ENCODE measurements around the gene MPV17.
"Not testable (repeated sequence)": the region's sequence is repeated elsewhere in the genome, so short reads cannot be mapped to it uniquely, and the experiment has no call there.

MPV17 gene

DNA sequence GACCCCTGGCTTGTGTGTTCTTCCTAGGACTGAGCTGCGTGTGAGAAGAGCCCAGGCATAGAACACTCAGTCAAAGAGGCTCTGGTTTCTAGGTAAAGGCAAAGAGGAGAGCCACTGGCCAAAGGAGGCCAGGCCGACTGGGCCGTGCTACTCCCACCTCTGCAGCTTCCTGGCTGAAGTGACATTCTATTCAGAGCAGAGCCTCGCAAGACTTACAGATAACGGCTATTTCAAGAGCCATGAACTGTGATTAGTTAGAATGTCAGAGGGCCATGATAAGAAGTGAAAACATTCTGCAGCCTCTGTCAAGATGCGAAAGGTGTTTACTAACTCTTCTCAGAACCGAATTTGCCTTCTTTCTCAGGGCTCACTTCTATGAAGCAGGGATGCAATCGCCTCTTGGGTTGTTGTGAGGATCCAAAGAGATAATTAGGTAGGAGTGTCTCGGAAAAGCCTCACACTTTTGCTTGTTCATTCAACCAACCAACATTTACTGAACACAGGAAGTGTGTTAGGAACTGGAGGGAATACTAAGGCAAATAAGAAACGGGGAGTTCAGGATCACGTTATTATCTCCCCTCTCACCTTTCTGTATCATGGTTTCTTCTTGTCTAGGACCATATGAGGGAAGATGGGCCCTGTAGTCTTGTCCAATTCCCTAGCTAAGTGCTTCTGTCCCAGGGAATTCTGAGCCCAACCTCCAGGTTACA is 51.1 kb downstream of the MPV17 start:
- H3K27ac ChIP-seq (ENCODE audit: low read length), result no peak overlapping the region
- no peak overlapping the region for H3K4me3 ChIP-seq (ENCODE audit: low read length)
- no peaks in the 10 kb centered on the region for H3K79me2 ChIP-seq (ENCODE audit: low read length)
- no peak overlapping the region for H3K4me2 ChIP-seq (ENCODE audit: low read length)
- H4K20me1 ChIP-seq (ENCODE audit: insufficient read depth, low read length), result no peaks in the 10 kb centered on the region
- H3K9me3 ChIP-seq (ENCODE audit: insufficient read depth, low read length), result no peaks in the 10 kb centered on the region
- peaks cover 26% of the 10 kb centered on the region for H3K27me3 ChIP-seq (ENCODE audit: low read depth, low read length)
- H3K9ac ChIP-seq (ENCODE audit: low read length), result no peak overlapping the region
- no peak for TF ChIP-seq EZH2phosphoT487 (IDR thresholded peaks at IDR 0.05; ENCODE audit: low read depth)
- TF ChIP-seq, protein P1, sequence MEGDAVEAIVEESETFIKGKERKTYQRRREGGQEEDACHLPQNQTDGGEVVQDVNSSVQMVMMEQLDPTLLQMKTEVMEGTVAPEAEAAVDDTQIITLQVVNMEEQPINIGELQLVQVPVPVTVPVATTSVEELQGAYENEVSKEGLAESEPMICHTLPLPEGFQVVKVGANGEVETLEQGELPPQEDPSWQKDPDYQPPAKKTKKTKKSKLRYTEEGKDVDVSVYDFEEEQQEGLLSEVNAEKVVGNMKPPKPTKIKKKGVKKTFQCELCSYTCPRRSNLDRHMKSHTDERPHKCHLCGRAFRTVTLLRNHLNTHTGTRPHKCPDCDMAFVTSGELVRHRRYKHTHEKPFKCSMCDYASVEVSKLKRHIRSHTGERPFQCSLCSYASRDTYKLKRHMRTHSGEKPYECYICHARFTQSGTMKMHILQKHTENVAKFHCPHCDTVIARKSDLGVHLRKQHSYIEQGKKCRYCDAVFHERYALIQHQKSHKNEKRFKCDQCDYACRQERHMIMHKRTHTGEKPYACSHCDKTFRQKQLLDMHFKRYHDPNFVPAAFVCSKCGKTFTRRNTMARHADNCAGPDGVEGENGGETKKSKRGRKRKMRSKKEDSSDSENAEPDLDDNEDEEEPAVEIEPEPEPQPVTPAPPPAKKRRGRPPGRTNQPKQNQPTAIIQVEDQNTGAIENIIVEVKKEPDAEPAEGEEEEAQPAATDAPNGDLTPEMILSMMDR (IDR thresholded peaks at IDR 0.05; ENCODE audit: low read depth, low read length), result no peak
- H3K4me1 ChIP-seq (ENCODE audit: low read length), result peaks cover 6% of the 10 kb centered on the region; the same call in 1 of the 2 replicates
- H3K36me3 ChIP-seq (replicated peaks; ENCODE audit: low read depth, low read length), result no peaks in the 10 kb centered on the region
- no peak overlapping the region for H2AFZ ChIP-seq (ENCODE audit: low read depth, low read length)

DNA sequence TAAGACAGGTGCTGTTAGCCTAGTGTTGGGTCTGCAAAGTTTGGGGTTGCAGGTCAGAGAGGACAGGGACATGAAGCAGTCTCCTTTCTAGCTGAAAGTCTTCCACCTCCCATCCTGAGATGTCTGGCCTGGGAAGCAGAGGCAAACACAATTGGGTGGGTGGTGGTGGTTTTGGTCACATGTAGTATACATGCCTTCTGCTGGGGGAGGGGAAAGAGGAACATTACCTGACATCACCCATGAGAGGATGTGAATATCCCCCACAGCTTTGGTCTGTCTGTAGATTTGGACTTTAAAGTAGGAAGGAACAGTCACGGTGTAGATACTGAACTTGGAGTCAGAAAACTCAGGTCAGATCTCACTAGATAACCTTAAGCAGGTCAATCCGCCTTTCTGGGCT is 52.2 kb downstream of the MPV17 start:
- peaks cover 21% of the 10 kb centered on the region for H3K27me3 ChIP-seq (ENCODE audit: low read depth, low read length)
- H3K4me1 ChIP-seq (ENCODE audit: low read length), result peaks cover 6% of the 10 kb centered on the region; the same call in 1 of the 2 replicates
- no peak overlapping the region for H3K27ac ChIP-seq (ENCODE audit: low read length)
- H2AFZ ChIP-seq (ENCODE audit: low read depth, low read length), result no peak overlapping the region; the same call in 1 of the 2 replicates
- H4K20me1 ChIP-seq (ENCODE audit: insufficient read depth, low read length), result no peaks in the 10 kb centered on the region
- no peaks in the 10 kb centered on the region for H3K79me2 ChIP-seq (ENCODE audit: low read length)
- no peak overlapping the region for H3K4me3 ChIP-seq (ENCODE audit: low read length)
- no peaks in the 10 kb centered on the region for H3K9me3 ChIP-seq (ENCODE audit: insufficient read depth, low read length)
- TF ChIP-seq, protein P1 (IDR thresholded peaks at IDR 0.05; ENCODE audit: low read depth, low read length), result no peak
- no peak for TF ChIP-seq EZH2phosphoT487 (IDR thresholded peaks at IDR 0.05; ENCODE audit: low read depth)
- no peak overlapping the region for H3K9ac ChIP-seq (ENCODE audit: low read length)
- no peaks in the 10 kb centered on the region for H3K36me3 ChIP-seq (replicated peaks; ENCODE audit: low read depth, low read length)
- no peak overlapping the region for H3K4me2 ChIP-seq (ENCODE audit: low read length)

- TF ChIP-seq, protein P1 (IDR thresholded peaks at IDR 0.05; ENCODE audit: low read depth, low read length), result no peak
- no peak for TF ChIP-seq EZH2phosphoT487 (IDR thresholded peaks at IDR 0.05; ENCODE audit: low read depth)
- H3K4me2 ChIP-seq (ENCODE audit: low read length), result no peak overlapping the region
- H3K36me3 ChIP-seq (replicated peaks; ENCODE audit: low read depth, low read length), result no peaks in the 10 kb centered on the region
- H3K4me3 ChIP-seq (ENCODE audit: low read length), result no peak overlapping the region
- H3K27me3 ChIP-seq (ENCODE audit: low read depth, low read length), result peaks cover 21% of the 10 kb centered on the region
- H4K20me1 ChIP-seq (ENCODE audit: insufficient read depth, low read length), result no peaks in the 10 kb centered on the region
- no peaks in the 10 kb centered on the region for H3K9me3 ChIP-seq (ENCODE audit: insufficient read depth, low read length)
- H3K9ac ChIP-seq (ENCODE audit: low read length), result no peak overlapping the region
- H3K4me1 ChIP-seq (ENCODE audit: low read length), result peaks cover 6% of the 10 kb centered on the region; the same call in 1 of the 2 replicates
- no peaks in the 10 kb centered on the region for H3K79me2 ChIP-seq (ENCODE audit: low read length)
- no peak overlapping the region for H2AFZ ChIP-seq (ENCODE audit: low read depth, low read length)
- H3K27ac ChIP-seq (ENCODE audit: low read length), result no peak overlapping the region
Observed at GRCh38 chr2:27270131-27270530, 52.8 kb downstream of the MPV17 start.

- not testable (repeated sequence) for H3K4me3 ChIP-seq (ENCODE audit: low read length); H3K79me2 ChIP-seq (ENCODE audit: low read length); H3K36me3 ChIP-seq (replicated peaks; ENCODE audit: low read depth, low read length); H3K9me3 ChIP-seq (ENCODE audit: insufficient read depth, low read length); H2AFZ ChIP-seq (ENCODE audit: low read depth, low read length); H3K4me1 ChIP-seq (ENCODE audit: low read length); H4K20me1 ChIP-seq (ENCODE audit: insufficient read depth, low read length); H3K4me2 ChIP-seq (ENCODE audit: low read length); H3K9ac ChIP-seq (ENCODE audit: low read length); H3K27ac ChIP-seq (ENCODE audit: low read length)
- H3K27me3 ChIP-seq (ENCODE audit: low read depth, low read length), result peaks cover 25% of the 10 kb centered on the region
Observed at GRCh38 chr2:27268296-27268695, 54.6 kb downstream of the MPV17 start.
